A549 treated with GW870086 at 1 μM for 4 hours (cell line): ENCODE measurements around the gene SCRG1. TPM values are rescaled to one million over a fixed set of nuclear protein-coding genes. Genes with fewer than 3 reads are reported as not detected.

Source experiments
- total RNA-seq: library from RNA; stranded (reverse); fragments of 200-300 nt; extraction: Qiagen RNA extraction; gene quantifications from 5 replicates; pipeline ENCODE4 v1.2.3, GENCODE V29; 2022; ENCODE audit warnings: low read depth

The SCRG1 gene
- not detected in 5 replicates for total RNA-seq

GRCh38 chr4:173398779-173399415 lies at the start of gene SCRG1:
Gene SCRG1 (minus strand): TSS chr4:173399116. CDS start chr4:173391414, 7,702 bp downstream.

GRCh38 chr4:173370477-173371291 lies 28.2 kb downstream of the SCRG1 start, which contains the start of gene SAP30:
Gene SAP30 (plus strand): TSS chr4:173370954. CDS start chr4:173371183, 229 bp downstream.

Other genes with a start within 250 kb of the SCRG1 start
- gene GALNT7, start 230.3 kb downstream of the SCRG1 start, total RNA-seq: 21.3 to 28.7 TPM (median 27.8 TPM) in 5 replicates
- 85.2 to 114 TPM (median 109 TPM) in 5 replicates for gene HMGB2, start 64.8 kb downstream of the SCRG1 start, total RNA-seq
- 19.8 to 23.0 TPM (median 22.6 TPM) in 5 replicates for gene SAP30, start 28.2 kb downstream of the SCRG1 start, total RNA-seq
- gene HAND2, start 131.1 kb upstream of the SCRG1 start, total RNA-seq: 0.39 to 0.72 TPM (median 0.61 TPM) in 5 replicates